Parathyroid adenoma (tissue), 2 donors: ENCODE results near the gene DIPK1B.
A peak's percentile ranks its signal among the peaks of the same experiment; 100 is the strongest.

ENCODE experiments used
- H2AFZ ChIP-seq: fragments of 300-600 bp; sonication (generic); one replicate; pipeline ENCODE4 v1.7.0; 2017; ENCODE audit warnings: antibody characterized with exemption, mild to moderate bottlenecking
- H3K27ac ChIP-seq: fragments of 300-600 bp; sonication (generic); one replicate; pipeline ENCODE4 v1.7.0; 2017
- H3K27me3 ChIP-seq: fragments of 300-600 bp; sonication (generic); one replicate; pipeline ENCODE4 v1.7.0; 2017; ENCODE audit warnings: low read length; ENCODE audit not compliant: control insufficient read depth, insufficient read depth
- H3K36me3 ChIP-seq: fragments of 300-600 bp; sonication (generic); one replicate; pipeline ENCODE4 v1.7.0; 2017; ENCODE audit warnings: low read length; ENCODE audit not compliant: control insufficient read depth, insufficient read depth
- H3K4me1 ChIP-seq: fragments of 300-600 bp; sonication (generic); one replicate; pipeline ENCODE4 v1.7.0; 2017; ENCODE audit warnings: control low read depth
- H3K4me2 ChIP-seq: fragments of 300-600 bp; sonication (generic); one replicate; pipeline ENCODE4 v1.7.0; 2017; ENCODE audit warnings: low read length
- H3K4me3 ChIP-seq: fragments of 300-600 bp; sonication (generic); one replicate; pipeline ENCODE4 v1.7.0; 2017; ENCODE audit warnings: low read depth, low read length
- H3K79me2 ChIP-seq: fragments of 300-600 bp; sonication (generic); one replicate; pipeline ENCODE4 v1.7.0; 2017; ENCODE audit warnings: control low read depth
- H3K9ac ChIP-seq: fragments of 300-600 bp; sonication (generic); one replicate; pipeline ENCODE4 v1.7.0; 2017; ENCODE audit warnings: mild to moderate bottlenecking
- H3K9me3 ChIP-seq: fragments of 300-600 bp; sonication (generic); one replicate; pipeline ENCODE4 v1.7.0; 2017; ENCODE audit warnings: low read length; ENCODE audit not compliant: control insufficient read depth
- TF ChIP-seq, protein P1 (sequence below): fragments of 300-600 bp; sonication (generic); IDR thresholded peaks from one replicate; pipeline ENCODE4 v1.7.0; 2017; ENCODE audit warnings: antibody characterized with exemption, mild to moderate bottlenecking
- donor health status: primary hyperparathyroidism.

Gene DIPK1B

DNA sequence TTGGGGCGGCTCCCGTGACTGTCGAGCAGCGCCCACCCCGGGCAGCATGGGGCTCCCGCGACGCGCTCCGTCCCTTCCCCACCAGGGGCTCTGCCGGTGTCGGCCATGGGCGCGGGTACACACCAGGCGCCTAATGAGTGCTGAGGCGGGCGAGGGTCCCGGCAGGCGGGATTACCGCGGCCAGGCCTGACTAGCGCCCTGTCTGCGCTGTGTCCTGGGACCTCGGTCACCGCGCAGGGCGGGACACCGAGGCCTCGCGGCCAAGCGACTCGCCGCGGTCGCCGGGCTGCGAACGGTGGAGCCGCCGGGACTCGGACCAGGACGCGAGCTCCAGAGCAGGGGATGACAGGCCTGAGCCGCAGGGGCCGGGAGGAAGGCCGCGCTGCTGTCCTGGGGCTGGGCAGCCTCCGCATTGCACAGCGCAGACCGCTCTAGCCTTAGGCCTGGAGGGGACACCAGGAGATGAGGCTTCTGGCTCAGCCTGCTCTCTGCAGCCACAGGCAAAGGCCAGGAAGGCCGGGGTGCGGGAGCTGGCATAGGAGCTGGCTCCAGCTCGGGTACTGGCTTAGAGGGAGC lies 16.3 kb downstream of the DIPK1B start:
- H3K27ac ChIP-seq = no peak overlapping the region
- TF ChIP-seq, protein P1, sequence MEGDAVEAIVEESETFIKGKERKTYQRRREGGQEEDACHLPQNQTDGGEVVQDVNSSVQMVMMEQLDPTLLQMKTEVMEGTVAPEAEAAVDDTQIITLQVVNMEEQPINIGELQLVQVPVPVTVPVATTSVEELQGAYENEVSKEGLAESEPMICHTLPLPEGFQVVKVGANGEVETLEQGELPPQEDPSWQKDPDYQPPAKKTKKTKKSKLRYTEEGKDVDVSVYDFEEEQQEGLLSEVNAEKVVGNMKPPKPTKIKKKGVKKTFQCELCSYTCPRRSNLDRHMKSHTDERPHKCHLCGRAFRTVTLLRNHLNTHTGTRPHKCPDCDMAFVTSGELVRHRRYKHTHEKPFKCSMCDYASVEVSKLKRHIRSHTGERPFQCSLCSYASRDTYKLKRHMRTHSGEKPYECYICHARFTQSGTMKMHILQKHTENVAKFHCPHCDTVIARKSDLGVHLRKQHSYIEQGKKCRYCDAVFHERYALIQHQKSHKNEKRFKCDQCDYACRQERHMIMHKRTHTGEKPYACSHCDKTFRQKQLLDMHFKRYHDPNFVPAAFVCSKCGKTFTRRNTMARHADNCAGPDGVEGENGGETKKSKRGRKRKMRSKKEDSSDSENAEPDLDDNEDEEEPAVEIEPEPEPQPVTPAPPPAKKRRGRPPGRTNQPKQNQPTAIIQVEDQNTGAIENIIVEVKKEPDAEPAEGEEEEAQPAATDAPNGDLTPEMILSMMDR = no peak
- no peaks in the 10 kb centered on the region for H3K9me3 ChIP-seq
- H3K9ac ChIP-seq = no peak overlapping the region
- peak overlapping the region; percentile 98 for H3K4me2 ChIP-seq
- no peaks in the 10 kb centered on the region for H3K27me3 ChIP-seq
- H3K36me3 ChIP-seq = no peaks in the 10 kb centered on the region
- H2AFZ ChIP-seq = peak overlapping the region; percentile 78
- H3K4me1 ChIP-seq = peaks cover 2% of the 10 kb centered on the region
- H3K4me3 ChIP-seq = peak overlapping the region; percentile 93
- peaks cover 2% of the 10 kb centered on the region for H3K79me2 ChIP-seq

DNA sequence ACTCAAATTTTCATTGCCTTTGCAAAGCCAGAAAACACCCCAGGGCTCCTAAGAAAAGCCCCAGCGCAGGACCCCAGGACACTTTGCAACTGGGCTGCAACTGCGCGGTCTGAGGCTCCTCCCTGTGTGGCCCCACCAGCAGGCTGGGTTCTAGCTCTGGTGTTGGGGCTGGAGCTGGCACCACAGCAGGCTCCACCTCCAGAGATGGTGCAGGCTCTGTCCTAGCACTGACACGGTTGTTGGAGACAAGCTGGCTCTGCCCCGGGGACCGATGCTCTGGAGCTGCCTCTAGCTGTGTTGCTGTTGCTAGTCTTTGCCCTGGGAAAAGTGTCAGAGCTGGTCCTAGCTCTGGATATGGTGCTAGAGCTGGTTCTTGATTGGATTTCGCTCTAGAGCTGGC lies 16.8 kb downstream of the DIPK1B start:
- no peak overlapping the region for H3K27ac ChIP-seq
- peak overlapping the region; percentile 78 for H2AFZ ChIP-seq
- H3K36me3 ChIP-seq = no peaks in the 10 kb centered on the region
- no peaks in the 10 kb centered on the region for H3K27me3 ChIP-seq
- no peak overlapping the region for H3K4me3 ChIP-seq
- TF ChIP-seq, protein P1 = no peak
- no peaks in the 10 kb centered on the region for H3K9me3 ChIP-seq
- H3K4me2 ChIP-seq = no peak overlapping the region
- peaks cover 2% of the 10 kb centered on the region for H3K79me2 ChIP-seq
- no peak overlapping the region for H3K9ac ChIP-seq
- H3K4me1 ChIP-seq = peaks cover 2% of the 10 kb centered on the region

DNA sequence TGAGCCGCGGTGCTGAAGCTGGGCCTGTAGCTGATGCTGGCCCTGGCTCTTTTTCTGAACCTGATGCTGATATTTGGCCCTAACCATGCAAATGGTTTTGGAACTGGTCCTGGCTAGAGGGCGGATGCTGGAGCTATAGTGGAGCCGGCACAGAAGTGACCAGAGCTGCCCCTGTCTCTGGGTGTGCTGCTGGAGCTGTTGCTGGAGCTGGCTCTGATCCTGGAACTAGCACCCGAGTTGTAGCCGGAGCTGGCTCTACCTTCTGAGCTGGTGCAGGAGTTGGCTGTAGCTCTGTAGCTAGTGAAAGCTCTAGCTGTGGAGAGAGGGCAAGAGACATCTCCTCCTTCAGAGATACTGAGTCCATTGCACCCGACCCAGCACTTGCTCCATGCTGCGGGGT lies 17.6 kb downstream of the DIPK1B start:
- H3K36me3 ChIP-seq = no peaks in the 10 kb centered on the region
- H3K27ac ChIP-seq = no peak overlapping the region
- no peak overlapping the region for H3K4me2 ChIP-seq
- no peaks in the 10 kb centered on the region for H3K9me3 ChIP-seq
- H3K4me3 ChIP-seq = no peak overlapping the region
- no peak overlapping the region for H2AFZ ChIP-seq
- H3K27me3 ChIP-seq = no peaks in the 10 kb centered on the region
- H3K4me1 ChIP-seq = peaks cover 2% of the 10 kb centered on the region
- H3K9ac ChIP-seq = no peak overlapping the region
- TF ChIP-seq, protein P1 = no peak
- H3K79me2 ChIP-seq = peaks cover 2% of the 10 kb centered on the region

DNA sequence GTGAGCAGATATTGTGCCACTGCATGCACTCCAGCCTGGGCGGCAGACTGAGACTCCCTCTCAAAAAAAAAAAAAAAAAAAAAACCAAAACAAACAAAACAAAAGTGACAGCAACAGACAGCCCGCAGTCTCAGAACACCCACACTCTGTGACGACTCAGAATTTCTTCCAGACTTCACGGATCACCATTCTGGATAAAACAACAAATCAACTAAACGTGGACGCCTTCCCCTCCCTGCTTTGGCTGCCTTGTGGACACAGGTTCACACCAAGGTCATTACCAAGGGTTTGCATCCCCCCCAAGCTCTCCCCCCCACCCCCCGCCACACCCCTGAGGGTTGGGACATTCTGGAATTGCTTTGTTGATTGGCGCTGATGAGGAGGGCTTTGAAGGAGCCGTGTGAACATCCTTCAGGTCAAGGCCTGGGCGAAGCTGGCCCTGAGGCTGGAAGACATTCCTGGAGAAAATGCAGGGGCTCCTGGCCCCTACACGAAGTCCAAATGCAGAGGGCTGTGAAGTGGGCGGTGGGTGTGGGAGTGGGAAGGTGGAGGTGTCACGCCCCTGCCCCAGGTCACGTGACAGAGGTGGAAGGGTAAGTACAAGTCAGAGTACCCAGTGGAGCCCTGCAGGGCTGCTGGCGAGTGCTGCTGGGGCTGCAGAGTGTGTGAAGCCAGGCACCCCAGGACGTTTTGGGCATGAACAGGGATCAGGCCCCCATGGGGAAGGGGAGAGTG lies 20.2 kb downstream of the DIPK1B start:
- Histone ChIP-seq H3K4me1 (no peaks in the 10 kb centered on the region), H2AFZ (no peak overlapping the region), H3K9me3 (no peaks in the 10 kb centered on the region), H3K79me2 (no peaks in the 10 kb centered on the region), H3K4me2 (no peak overlapping the region), H3K4me3 (no peak overlapping the region), H3K36me3 (no peaks in the 10 kb centered on the region), H3K27ac (no peak overlapping the region), H3K27me3 (no peaks in the 10 kb centered on the region), H3K9ac (no peak overlapping the region)
- TF ChIP-seq, protein P1 = no peak

GRCh38 chr9:136733611-136734010 lies 21.2 kb downstream of the DIPK1B start:
- TF ChIP-seq, protein P1 = no peak
- no peaks in the 10 kb centered on the region for H3K79me2 ChIP-seq
- no peak overlapping the region for H3K27ac ChIP-seq
- no peaks in the 10 kb centered on the region for H3K36me3 ChIP-seq
- no peaks in the 10 kb centered on the region for H3K4me1 ChIP-seq
- no peak overlapping the region for H3K4me3 ChIP-seq
- no peaks in the 10 kb centered on the region for H3K27me3 ChIP-seq
- no peak overlapping the region for H3K4me2 ChIP-seq
- no peak overlapping the region for H3K9ac ChIP-seq
- H2AFZ ChIP-seq = no peak overlapping the region
- H3K9me3 ChIP-seq = no peaks in the 10 kb centered on the region
